Activated naive CD8-positive, alpha-beta T cell (primary cell): ENCODE results near the gene NCOR2.

ENCODE experiments used
- H3K27ac Mint-ChIP-seq: one replicate; pipeline ENCODE4 v1.8.0; 2021; ENCODE audit warnings: mixed read lengths
- H3K27me3 Mint-ChIP-seq: one replicate; pipeline ENCODE4 v1.8.0; 2021; ENCODE audit warnings: mixed read lengths
- H3K36me3 Mint-ChIP-seq: one replicate; pipeline ENCODE4 v1.8.0; 2021; ENCODE audit warnings: mixed read lengths
- H3K4me1 Mint-ChIP-seq: one replicate; pipeline ENCODE4 v1.8.0; 2021; ENCODE audit warnings: low read depth, mixed read lengths
- H3K4me3 Mint-ChIP-seq: one replicate; pipeline ENCODE4 v1.8.0; 2021; ENCODE audit warnings: mild to moderate bottlenecking, mixed read lengths
- H3K9me3 Mint-ChIP-seq: one replicate; pipeline ENCODE4 v1.8.0; 2021; ENCODE audit warnings: low read depth, mixed read lengths

The NCOR2 gene

GRCh38 chr12:124573839-124574786, 6.7 kb upstream of the NCOR2 start:
- H3K9me3 Mint-ChIP-seq, result no peaks in the 10 kb centered on the region
- no peak overlapping the region for H3K4me3 Mint-ChIP-seq
- H3K27me3 Mint-ChIP-seq, result no peaks in the 10 kb centered on the region
- peaks cover 3% of the 10 kb centered on the region for H3K4me1 Mint-ChIP-seq
- no peak overlapping the region for H3K27ac Mint-ChIP-seq
- no peaks in the 10 kb centered on the region for H3K36me3 Mint-ChIP-seq

GRCh38 chr12:124571556-124571955, 4.1 kb upstream of the NCOR2 start:
- H3K9me3 Mint-ChIP-seq, result no peaks in the 10 kb centered on the region
- no peak overlapping the region for H3K4me3 Mint-ChIP-seq
- H3K27me3 Mint-ChIP-seq, result no peaks in the 10 kb centered on the region
- no peak overlapping the region for H3K27ac Mint-ChIP-seq
- H3K4me1 Mint-ChIP-seq, result peaks cover 9% of the 10 kb centered on the region
- no peaks in the 10 kb centered on the region for H3K36me3 Mint-ChIP-seq

GRCh38 chr12:124570810-124571209, 3.4 kb upstream of the NCOR2 start:
- Mint-ChIP-seq H3K27me3 (no peaks in the 10 kb centered on the region), H3K36me3 (no peaks in the 10 kb centered on the region), H3K27ac (no peak overlapping the region), H3K4me1 (peaks cover 10% of the 10 kb centered on the region), H3K9me3 (no peaks in the 10 kb centered on the region), H3K4me3 (no peak overlapping the region)

DNA sequence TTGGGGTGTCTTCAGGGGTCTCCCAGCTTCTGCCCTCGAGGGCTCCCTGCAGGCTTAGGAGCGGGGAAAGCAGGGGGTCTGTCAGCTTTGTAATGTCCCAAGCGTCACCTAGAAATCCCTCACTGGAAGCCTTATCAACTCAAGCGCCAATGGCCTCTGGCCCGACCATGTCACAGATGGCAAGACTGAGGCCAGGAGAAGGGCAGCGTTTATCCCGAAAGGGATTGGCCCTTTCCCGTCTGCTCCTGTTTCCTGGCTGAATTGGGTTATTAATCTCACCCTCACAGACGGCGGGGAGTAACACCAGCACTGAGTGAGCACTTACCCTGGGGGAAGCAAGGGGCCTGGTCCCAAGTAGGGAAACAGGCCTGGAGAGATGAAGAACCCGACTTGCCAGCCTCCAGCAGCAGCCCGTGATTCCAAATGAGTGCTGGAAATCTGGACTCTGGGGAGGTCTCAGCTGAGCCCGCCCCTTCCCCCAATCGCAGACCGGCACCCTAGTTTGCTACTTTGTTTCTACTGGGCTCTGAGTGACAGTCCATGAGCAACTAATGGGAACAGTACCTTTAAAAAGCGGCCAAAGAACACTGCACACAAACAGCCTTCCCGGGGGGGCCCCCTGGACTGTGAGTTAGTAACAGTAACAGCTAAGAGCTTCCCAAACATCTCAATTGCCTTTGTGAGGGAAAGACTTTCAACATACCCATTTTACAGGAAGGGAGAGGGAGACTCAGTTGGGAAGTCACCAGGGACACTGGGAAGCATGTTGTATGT, 2.1 kb upstream of the NCOR2 start:
- no peak overlapping the region for H3K27ac Mint-ChIP-seq
- peaks cover 18% of the 10 kb centered on the region for H3K4me1 Mint-ChIP-seq
- H3K27me3 Mint-ChIP-seq, result no peaks in the 10 kb centered on the region
- no peak overlapping the region for H3K4me3 Mint-ChIP-seq
- no peaks in the 10 kb centered on the region for H3K36me3 Mint-ChIP-seq
- no peaks in the 10 kb centered on the region for H3K9me3 Mint-ChIP-seq

DNA sequence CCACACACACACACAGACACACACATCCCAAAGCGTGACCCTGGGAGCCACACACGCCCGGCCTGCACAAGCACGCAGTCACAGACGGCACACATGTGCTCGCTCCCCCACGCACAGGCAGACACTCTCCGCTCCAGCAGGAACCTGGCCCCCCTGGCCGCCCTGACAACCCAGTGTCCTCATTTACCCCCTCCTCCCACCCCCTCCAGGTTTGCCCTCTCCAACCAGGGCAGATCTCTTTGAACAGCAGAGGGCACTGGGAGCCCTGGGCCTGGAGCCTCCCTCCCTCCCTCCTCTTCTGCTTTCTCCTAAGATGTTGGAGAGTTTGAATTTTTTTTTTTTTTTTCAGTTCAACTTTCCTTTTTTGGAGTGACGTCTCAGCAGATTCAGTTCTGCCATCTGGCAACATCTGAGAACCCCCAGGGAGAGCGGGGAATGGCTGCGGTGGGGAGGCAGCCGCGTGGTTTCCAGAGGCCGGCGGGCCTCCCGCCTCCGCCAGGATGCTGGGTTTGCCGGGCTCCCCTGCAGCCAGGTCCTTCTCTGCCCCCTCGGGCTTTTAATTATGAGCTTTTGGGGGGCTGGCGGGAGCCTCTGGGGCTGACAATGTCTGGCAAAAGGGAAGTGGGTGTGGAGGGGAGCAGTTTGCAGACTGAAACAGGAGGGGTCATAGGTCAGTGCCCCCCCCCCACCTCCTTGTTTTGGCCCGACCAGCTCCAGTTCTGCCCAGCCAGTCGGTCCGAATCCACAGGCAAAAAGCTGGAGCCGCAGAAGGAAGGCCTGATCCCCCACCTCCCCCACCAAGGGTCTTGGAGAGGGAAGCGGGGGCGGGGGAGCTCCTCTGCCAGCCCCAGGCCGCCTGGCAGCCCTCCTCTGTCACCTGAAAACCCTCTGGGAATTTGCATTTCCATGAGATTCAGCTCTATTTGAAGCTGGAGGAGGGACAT, 1.3 kb upstream of the NCOR2 start:
- H3K27ac Mint-ChIP-seq, result no peak overlapping the region

GRCh38 chr12:124567673-124568373, 411 bp upstream of the NCOR2 start:
- H3K4me3 Mint-ChIP-seq, result peak overlapping the region; percentile 83

More for the DNA sequence above, 1.3 kb upstream of the NCOR2 start:
- H3K36me3 Mint-ChIP-seq, result no peaks in the 10 kb centered on the region
- peak overlapping the region; percentile 83 for H3K4me3 Mint-ChIP-seq
- peaks cover 25% of the 10 kb centered on the region for H3K4me1 Mint-ChIP-seq
- H3K27me3 Mint-ChIP-seq, result no peaks in the 10 kb centered on the region
- no peaks in the 10 kb centered on the region for H3K9me3 Mint-ChIP-seq

DNA sequence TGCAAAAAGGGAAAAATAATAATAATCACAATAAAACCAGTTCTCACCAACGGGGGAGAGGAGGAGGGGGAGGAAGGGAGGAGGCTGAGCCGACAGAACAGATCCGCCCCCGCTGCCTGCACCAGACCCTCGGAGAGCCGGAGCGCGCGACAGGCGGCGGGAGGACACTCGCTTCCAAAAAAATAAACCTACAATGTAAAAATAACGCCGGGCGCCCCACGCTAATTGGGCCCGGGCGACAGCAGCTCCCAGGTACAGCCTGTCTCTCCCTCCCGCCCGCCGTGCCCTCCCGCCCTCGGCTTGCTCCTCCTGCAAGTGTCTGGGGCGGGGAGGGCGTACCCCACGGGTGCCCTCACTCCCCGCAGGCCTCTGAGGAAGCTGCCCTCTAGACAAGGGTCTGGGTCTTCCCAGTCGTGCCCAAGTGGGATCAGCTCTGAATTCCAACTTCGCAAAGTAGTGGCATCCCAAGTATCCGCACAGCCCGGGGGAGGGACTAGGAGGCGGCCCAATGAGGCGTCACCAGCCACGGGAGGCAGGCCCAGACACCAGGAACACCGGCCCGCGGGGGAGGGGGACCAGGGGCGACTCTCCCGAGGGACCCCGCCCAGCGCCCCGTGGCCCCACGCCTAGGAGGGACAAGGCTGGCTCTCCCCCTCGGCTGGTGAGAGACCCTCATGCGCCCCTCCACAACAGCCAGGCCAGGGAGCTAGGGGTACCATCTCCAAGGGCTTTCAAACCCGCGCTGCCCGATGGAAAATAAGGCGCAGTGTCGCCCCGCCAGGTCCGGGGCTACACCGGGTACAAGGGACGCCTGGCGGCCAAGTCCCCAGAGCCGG, 1.0 kb downstream of the NCOR2 start:
- Mint-ChIP-seq H3K27ac (peak overlapping the region; percentile 85), H3K4me1 (peaks cover 32% of the 10 kb centered on the region), H3K27me3 (no peaks in the 10 kb centered on the region), H3K36me3 (no peaks in the 10 kb centered on the region), H3K9me3 (no peaks in the 10 kb centered on the region), H3K4me3 (peak overlapping the region; percentile 92)

More at GRCh38 chr12:124567673-124568373, 411 bp upstream of the NCOR2 start:
- Mint-ChIP-seq H3K4me1 (peaks cover 29% of the 10 kb centered on the region), H3K27me3 (no peaks in the 10 kb centered on the region), H3K27ac (peak overlapping the region; percentile 81), H3K36me3 (no peaks in the 10 kb centered on the region), H3K9me3 (no peaks in the 10 kb centered on the region)

GRCh38 chr12:124565656-124566160, 1.7 kb downstream of the NCOR2 start:
- H3K4me1 Mint-ChIP-seq, result peaks cover 39% of the 10 kb centered on the region
- H3K36me3 Mint-ChIP-seq, result no peaks in the 10 kb centered on the region
- H3K9me3 Mint-ChIP-seq, result no peaks in the 10 kb centered on the region
- H3K4me3 Mint-ChIP-seq, result peak overlapping the region; percentile 92
- H3K27ac Mint-ChIP-seq, result peak overlapping the region; percentile 85
- H3K27me3 Mint-ChIP-seq, result no peaks in the 10 kb centered on the region

GRCh38 chr12:124564971-124565491, 2.4 kb downstream of the NCOR2 start:
- Mint-ChIP-seq H3K27me3 (no peaks in the 10 kb centered on the region), H3K27ac (peak overlapping the region; percentile 50), H3K9me3 (no peaks in the 10 kb centered on the region), H3K4me1 (peaks cover 41% of the 10 kb centered on the region), H3K36me3 (no peaks in the 10 kb centered on the region), H3K4me3 (peak overlapping the region; percentile 92)

DNA sequence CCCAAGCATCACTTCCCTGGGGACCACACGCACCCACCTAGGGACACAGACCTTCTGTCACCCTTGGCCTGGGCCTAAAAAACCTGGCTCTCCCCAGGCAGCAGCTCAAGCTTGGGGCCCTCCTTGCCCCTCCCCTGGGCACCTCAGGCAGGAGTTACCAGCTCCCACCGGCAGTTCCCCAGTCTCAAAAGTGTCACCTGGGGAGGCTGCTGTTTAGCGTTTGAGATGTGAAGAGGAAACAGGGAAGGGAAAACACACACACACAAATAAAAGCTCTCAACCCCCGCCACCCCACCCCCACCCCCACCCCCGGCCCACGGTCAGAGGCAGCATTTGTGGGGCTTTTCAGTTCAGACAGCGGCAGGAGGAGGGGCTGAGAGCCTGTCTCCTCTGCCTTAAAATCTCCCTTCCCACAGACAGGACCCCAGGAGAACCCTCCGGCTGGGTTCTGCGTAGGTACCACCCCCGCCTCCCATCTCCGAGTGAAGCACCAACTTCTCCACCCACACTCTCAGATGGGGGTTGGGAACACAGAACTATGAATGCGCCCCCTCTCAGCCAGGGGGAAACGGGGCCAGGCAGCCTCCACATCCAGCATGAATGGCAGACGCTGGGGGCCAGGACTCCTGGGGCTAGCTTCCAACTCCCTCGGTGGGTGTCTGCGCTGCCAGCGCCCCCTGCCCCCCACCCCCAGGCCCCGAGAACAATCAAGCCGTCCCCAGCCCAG, 3.0 kb downstream of the NCOR2 start:
- Mint-ChIP-seq H3K4me3 (peak overlapping the region; percentile 53), H3K27ac (no peak overlapping the region), H3K27me3 (no peaks in the 10 kb centered on the region), H3K9me3 (no peaks in the 10 kb centered on the region), H3K36me3 (no peaks in the 10 kb centered on the region), H3K4me1 (peaks cover 41% of the 10 kb centered on the region)

- no peak overlapping the region for H3K27ac Mint-ChIP-seq
- H3K4me1 Mint-ChIP-seq, result peaks cover 41% of the 10 kb centered on the region
- H3K36me3 Mint-ChIP-seq, result no peaks in the 10 kb centered on the region
- H3K4me3 Mint-ChIP-seq, result peak overlapping the region; percentile 53
- no peaks in the 10 kb centered on the region for H3K27me3 Mint-ChIP-seq
- H3K9me3 Mint-ChIP-seq, result no peaks in the 10 kb centered on the region
These were observed 3.6 kb downstream of the NCOR2 start for GRCh38 chr12:124563809-124564208.

DNA sequence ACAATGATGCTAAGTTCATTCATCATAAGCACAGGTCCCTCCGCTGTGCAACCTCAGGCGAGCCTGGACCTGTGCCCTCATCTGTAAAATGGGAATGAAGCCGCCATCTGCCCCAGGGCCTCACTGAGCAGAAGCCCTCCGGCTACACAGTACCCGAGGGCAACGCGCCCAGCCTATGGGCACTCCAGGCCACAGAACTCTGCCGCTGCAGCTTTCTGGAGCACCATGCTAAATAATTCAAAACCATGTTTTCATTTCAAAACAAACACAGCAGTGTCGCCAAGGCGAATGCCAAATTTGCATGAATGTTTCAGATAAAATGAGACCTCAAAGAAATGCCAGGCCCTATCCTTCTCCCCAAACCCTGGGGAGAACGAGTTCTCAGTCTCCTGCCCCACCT, 4.0 kb downstream of the NCOR2 start:
- no peaks in the 10 kb centered on the region for H3K9me3 Mint-ChIP-seq
- H3K36me3 Mint-ChIP-seq, result no peaks in the 10 kb centered on the region
- peaks cover 39% of the 10 kb centered on the region for H3K4me1 Mint-ChIP-seq
- H3K27ac Mint-ChIP-seq, result peak overlapping the region; percentile 28
- H3K4me3 Mint-ChIP-seq, result peak overlapping the region; percentile 53
- no peaks in the 10 kb centered on the region for H3K27me3 Mint-ChIP-seq
